ENCODE data around the gene KPNA2.
"Not testable (repeated sequence)": the region's sequence is repeated elsewhere in the genome, so short reads cannot be mapped to it uniquely, and the experiment has no call there.

The KPNA2 gene

DNA sequence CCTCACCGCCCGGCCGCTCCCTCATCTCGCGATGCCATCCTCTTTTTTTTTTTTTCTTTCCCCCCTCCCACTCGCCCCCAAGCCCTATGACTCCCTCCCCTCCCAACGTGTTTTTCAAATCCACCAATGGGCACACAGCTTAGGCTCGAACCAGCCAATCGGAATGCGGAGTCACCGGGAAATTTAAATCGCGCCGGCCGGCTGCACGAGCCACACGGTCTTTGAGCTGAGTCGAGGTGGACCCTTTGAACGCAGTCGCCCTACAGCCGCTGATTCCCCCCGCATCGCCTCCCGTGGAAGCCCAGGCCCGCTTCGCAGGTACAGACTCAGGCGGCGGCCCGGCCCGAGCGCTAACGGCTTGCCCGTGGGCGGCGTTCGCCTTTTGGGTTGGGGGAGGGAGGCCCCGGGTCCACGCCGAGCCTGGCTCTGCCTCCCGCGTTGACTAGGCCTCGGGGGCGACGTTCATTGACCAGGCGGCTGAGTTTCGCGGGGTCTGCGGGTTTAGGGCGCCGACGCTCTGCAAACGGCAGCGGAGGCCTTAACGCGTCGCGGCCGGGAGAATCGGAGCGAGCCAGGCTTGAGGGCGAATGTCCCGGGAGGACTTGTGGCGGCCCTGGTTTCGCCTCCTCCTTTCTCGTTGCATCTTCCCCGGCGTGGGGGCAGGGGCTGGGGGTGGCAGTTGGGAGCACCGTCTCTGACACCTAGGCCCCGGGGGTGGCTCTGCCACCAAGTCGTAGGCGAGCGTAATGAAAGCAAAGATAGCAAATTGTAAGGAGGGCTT, at the start of gene KPNA2:
TSS of gene KPNA2 (plus strand) at position 213 of the 781 bp plus-strand sequence. CDS start 1,398 bp downstream, outside the sequence.
- peak; percentile 80 for DNase-seq (ENCODE audit: low read depth)

DNA sequence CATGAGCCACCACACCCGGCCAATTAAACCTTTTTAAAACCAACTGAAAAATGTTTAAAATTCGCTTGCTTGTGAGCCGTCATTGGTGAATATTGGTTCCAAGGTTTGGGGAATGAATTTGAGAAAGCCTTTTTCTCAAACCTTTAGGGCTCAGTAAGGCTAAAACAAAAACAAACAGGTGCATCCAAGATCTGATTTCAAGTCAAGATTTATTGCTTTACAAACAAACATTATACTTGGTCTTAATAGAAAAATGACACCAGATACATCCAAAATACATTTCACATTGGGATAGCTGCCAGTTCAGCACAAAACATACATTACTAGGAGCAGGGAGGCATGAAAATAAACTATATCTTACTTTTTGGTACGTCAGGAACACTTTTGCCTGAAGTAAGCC, 44.6 kb upstream of the KPNA2 start:
- DNase-seq (ENCODE audit: low read depth), result no peak

DNA sequence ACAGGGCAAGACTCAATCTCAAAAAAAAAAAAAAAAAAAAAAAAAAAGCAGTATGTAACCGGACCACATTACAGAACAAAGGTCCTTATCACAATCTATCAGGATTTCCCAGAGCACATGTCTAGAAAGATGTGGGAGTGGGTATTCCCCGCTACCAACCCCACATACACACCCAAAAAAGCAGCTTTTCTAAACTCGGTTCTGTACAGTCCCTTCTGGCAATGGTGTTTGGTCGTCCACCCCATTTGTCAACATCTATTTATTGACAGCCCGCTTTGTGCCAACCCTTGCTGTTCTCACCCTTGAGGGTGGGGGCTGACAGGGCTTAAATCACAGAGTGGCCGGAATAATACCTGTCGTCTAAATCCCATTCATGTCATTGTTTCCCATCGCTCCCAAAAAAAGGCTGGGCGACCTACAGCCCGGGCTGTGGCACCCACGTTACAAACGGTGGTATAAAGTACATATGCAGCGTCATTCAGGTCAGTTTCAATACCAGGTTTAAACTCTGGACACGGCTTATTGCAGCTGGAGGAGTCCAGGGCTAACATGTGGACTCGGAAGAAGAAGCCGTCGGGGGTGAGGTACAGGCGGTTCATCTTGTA, 42.9 kb upstream of the KPNA2 start:
- no peak for DNase-seq (ENCODE audit: low read depth)

DNA sequence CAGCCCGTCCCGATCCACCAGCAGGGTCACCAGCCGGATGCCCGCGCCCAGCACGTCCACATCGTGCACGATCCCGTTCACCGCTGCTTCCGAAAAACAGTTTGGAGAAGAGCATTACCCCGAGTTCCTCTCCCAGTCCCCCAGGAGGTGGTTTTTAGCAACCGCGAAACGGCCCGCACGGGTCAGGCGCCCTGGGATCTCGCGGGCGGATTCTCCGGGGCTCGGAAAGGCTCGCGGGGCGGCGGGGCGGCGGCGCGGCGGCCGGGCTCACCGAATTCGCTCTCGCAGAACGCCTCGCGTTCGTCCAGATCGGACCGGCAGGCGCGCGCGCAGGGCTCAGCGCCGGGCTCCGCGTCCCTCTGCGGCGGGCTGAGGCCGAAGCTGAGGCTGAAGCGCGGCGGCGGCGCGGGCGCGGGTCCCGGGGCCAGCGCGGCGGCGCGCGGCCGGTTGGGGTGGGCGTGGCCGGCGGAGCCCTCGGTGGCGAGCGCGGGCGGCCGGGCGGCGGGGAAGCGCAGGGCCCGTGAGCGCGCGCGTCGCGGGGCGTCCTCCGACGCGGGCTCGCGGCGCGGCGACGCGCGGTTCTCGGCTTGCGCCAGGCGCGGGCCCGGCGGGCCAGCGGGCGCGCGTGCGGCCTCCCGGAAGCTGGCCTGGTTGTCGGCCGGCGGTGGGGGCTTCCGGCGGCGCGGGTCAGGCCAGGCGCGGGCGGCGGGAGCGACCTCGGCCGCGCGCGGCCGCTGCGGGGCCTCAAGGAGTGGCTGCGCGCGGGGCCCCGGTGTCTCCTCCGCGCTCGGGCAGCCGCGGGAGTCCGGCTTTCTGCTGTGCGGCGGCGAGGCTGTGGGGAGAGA, 42.2 kb upstream of the KPNA2 start:
- DNase-seq (ENCODE audit: low read depth), result peak; percentile 56

- DNase-seq (ENCODE audit: low read depth), result no peak
Observed at GRCh38 chr17:67993998-67994361, 41.6 kb upstream of the KPNA2 start.

GRCh38 chr17:67994817-67995569, 40.5 kb upstream of the KPNA2 start:
- DNase-seq (ENCODE audit: low read depth), result no peak

- DNase-seq (ENCODE audit: low read depth), result no peak
Observed at GRCh38 chr17:67995570-67996263, 39.8 kb upstream of the KPNA2 start.

GRCh38 chr17:67996301-67997171, 39.0 kb upstream of the KPNA2 start, which contains the start of gene C17orf58:
C17orf58 (minus strand) TSS chr17:67996469; CDS start chr17:67996198, 271 bp downstream.
- DNase-seq (ENCODE audit: low read depth), result not testable (repeated sequence)

GRCh38 chr17:67998466-67998865, 37.1 kb upstream of the KPNA2 start:
- no peak for DNase-seq (ENCODE audit: low read depth)

GRCh38 chr17:67999291-67999911, 36.1 kb upstream of the KPNA2 start:
- DNase-seq (ENCODE audit: low read depth), result no peak

DNA sequence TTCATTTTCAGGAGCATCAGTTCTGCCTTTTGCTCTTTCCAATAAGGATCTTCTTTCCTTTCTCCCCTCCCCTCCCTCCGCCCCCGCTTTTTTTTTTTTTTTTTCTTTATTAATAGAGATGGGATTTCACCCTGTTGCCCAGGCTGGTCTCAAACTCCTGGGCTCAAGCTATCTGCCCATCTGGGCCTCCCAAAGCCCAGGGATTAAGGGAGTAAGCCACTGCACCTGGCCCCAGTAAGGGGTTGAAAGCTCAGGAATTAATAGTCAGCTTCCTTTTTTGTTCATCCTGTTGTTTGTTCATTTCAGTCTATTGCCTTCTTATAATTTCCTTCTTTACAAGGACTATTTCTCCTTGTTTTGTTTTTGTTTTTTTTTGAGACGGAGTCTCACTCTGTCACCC, 31.3 kb upstream of the KPNA2 start:
- no peak for DNase-seq (ENCODE audit: low read depth)

GRCh38 chr17:68006797-68007196, 28.7 kb upstream of the KPNA2 start:
- no peak for DNase-seq (ENCODE audit: low read depth)

DNA sequence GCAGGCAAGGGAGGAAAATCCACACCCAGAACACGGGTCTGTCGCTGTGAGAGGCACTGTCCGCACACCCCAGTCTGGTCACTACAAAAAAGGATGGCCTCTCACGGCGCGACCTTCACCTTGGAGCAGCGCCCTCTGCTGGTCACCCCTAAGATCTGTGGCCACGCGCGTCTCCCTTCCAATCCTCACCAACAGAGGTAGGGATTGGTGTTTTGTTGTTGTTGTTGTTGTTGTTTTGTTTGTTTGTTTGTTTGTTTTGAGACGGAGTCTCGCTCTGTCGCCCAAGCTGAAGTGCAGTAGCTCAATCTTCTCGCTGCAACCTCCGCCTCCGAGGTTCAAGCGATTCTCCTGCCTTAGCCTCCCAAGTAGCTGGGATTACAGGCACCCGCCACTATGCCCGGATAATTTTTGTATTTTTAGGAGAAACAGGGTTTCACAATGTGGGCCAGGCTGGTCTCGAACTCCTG, 24.3 kb upstream of the KPNA2 start:
- peak; percentile 36 for DNase-seq (ENCODE audit: low read depth)

DNA sequence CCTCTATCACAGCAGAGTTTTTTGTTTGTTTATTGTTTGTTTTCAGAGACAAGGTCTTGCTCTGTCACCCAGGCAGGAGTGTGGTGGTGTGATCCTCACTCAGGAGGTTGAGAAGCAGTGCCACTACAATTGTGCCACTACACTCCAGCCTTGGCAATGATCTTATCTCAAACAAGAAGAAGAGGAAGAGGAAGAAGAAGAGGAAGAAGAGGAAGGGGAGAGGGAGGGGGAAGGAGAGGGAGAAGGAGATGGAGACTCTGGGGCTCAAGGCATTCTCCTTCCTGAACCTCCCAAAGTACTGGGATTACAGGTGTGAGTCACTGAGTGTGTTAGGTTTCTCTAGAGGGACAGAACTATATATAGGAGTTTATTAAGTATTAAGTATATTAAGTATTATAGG, 22.1 kb upstream of the KPNA2 start:
- no peak for DNase-seq (ENCODE audit: low read depth)

DNA sequence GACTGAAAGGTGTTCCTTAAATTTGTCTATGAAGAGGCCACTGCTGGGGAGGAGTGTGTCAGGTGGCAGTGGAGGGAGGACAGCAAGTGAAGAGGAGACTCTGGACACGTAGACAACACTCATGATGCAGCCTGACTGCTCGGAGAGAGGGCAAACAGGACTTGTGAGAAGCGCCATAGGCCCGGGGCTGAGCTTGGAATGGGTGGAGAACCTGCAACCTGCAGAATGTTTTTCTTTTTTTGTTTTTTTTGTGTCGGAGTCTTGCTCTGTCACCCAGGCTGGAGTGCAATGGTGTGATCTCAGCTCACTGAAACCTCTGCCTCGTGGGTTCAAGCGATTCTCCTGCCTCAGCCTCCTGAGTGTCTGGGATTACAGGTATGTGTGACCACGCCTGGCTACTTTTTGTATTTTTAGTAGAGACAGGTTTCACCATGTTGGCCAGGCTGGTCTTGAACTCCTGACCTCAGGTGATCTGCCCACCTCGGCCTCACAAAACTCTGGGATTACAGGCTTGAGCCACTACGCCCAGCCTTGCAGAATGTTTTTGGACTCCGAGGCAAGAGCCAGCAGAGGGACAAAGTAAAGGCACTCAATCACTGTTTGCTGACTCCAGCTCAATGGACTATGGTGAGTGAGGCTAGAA, 20.3 kb upstream of the KPNA2 start:
- DNase-seq (ENCODE audit: low read depth), result no peak

GRCh38 chr17:68016838-68017237, 18.7 kb upstream of the KPNA2 start:
- no peak for DNase-seq (ENCODE audit: low read depth)

DNA sequence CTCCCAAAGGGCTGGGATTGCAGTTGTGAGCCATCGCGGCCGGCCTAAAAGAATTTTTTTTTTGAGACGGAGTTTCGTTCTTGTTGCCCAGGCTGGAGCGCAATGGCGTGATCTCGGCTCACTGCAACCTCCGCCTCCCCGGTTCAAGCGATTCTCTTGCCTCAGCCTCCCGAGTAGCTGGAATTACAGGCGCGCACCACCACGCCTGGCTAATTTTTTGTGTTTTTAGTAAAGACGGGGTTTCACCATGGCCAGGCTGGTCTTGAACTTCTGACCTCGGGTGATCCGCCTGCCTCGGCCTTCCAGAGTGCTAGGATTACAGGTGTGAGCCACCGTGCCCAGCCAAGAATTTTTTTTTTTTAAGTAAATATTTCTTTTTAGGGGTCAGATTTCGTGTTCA, 17.0 kb upstream of the KPNA2 start:
- DNase-seq (ENCODE audit: low read depth), result not testable (repeated sequence)

- no peak for DNase-seq (ENCODE audit: low read depth)
Observed at GRCh38 chr17:68019336-68019674, 16.2 kb upstream of the KPNA2 start.

- DNase-seq (ENCODE audit: low read depth), result peak; percentile 95
Observed at GRCh38 chr17:68019675-68020408, 15.7 kb upstream of the KPNA2 start.
